Measurements from ENCODE around the gene FKBP8.
A peak's percentile ranks its signal among the peaks of the same experiment; 100 is the strongest.

Gene FKBP8

DNA sequence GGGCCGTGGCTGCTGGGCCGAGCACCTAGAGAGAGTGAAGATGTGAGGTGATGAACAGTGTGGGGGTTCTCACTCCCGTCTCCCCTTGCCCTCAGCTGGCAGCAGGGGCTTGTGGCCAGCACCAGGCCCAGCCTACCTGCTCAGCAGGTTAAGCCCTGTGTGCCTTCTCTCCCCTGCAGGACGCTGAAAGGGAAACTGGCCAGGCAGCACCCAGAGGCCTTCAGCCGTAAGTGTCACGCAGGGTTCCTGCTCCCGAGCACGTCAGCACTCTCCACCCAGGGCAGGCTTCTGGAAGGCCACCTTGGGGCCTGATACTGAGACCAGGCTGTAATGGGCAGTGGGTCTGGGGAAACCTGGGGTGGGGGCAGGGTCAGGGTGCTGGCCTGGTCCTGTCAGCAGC lies 23.6 kb upstream of the FKBP8 start:
- TF ChIP-seq, protein P1, sequence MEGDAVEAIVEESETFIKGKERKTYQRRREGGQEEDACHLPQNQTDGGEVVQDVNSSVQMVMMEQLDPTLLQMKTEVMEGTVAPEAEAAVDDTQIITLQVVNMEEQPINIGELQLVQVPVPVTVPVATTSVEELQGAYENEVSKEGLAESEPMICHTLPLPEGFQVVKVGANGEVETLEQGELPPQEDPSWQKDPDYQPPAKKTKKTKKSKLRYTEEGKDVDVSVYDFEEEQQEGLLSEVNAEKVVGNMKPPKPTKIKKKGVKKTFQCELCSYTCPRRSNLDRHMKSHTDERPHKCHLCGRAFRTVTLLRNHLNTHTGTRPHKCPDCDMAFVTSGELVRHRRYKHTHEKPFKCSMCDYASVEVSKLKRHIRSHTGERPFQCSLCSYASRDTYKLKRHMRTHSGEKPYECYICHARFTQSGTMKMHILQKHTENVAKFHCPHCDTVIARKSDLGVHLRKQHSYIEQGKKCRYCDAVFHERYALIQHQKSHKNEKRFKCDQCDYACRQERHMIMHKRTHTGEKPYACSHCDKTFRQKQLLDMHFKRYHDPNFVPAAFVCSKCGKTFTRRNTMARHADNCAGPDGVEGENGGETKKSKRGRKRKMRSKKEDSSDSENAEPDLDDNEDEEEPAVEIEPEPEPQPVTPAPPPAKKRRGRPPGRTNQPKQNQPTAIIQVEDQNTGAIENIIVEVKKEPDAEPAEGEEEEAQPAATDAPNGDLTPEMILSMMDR (IDR thresholded peaks at IDR 0.05), result no peak
- no peaks in the 10 kb centered on the region for H3K9me3 ChIP-seq
- H3K27ac ChIP-seq, result no peak overlapping the region
- H3K36me3 ChIP-seq, result peaks cover 77% of the 10 kb centered on the region
- H3K27me3 ChIP-seq, result no peaks in the 10 kb centered on the region
- no peak overlapping the region for H3K4me3 ChIP-seq (ENCODE audit: low read depth in 1 of 2, low read length in 1 of 2)
- peaks cover 8 to 11% of the 10 kb centered on the region in 2 experiments for H3K4me1 ChIP-seq (ENCODE audit: control insufficient read depth in 1 of 2, insufficient read depth in 1 of 2, low read depth in 1 of 2, low read length in 1 of 2)

DNA sequence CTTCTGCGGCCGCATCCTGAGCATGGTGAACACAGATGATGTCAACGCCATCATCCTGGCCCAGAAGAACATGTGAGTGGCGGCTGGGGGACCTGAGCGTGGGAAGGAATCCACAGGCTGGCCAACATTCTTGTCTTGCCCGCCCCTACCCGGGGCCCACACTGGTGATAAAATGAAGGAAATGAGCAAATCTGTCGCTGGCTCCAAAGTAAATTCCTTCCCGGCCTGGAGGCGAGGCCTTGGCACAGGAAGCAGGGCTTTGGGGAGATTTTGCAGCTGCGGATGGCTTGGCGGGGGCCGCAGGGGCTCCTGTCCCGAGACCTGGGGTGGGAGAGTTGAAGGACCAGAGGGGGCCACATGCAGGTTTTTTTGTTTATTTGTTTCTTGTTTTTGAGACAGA lies 18.7 kb upstream of the FKBP8 start:
- TF ChIP-seq, protein P1 (IDR thresholded peaks at IDR 0.05), result no peak
- no peak overlapping the region for H3K27ac ChIP-seq
- no peak overlapping the region for H3K4me3 ChIP-seq (ENCODE audit: low read depth in 1 of 2, low read length in 1 of 2)
- H3K4me1 ChIP-seq (ENCODE audit: control insufficient read depth in 1 of 2, insufficient read depth in 1 of 2, low read depth in 1 of 2, low read length in 1 of 2), result peaks cover 10 to 22% of the 10 kb centered on the region in 2 experiments
- H3K27me3 ChIP-seq, result no peaks in the 10 kb centered on the region
- H3K36me3 ChIP-seq, result peaks cover 53% of the 10 kb centered on the region
- no peaks in the 10 kb centered on the region for H3K9me3 ChIP-seq

DNA sequence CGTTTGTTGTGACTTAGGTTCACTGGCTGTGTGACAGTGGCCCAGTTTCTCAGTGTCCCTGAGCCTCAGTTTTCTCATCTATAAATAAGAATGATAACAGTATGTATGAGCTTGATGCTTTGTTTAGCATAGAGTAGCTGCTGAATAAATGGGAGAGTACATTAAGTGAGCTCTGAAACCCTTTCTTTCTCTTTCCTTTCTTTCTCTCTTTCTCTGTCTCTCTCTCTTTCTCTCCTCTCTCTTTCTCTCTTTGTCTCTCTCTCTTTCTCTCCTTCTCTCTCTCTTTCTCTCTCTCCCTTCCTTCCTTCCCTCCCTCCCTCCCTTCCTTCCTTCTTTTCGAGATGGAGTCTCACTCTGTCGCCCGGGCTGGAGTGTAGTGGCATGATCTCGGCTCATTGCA lies 16.3 kb upstream of the FKBP8 start:
- Histone ChIP-seq H3K27me3 (no peaks in the 10 kb centered on the region), H3K4me1 (ENCODE audit: control insufficient read depth in 1 of 2, insufficient read depth in 1 of 2, low read depth in 1 of 2, low read length in 1 of 2) (peaks cover 10 to 22% of the 10 kb centered on the region in 2 experiments), H3K4me3 (ENCODE audit: low read depth in 1 of 2, low read length in 1 of 2) (no peak overlapping the region), H3K9me3 (no peaks in the 10 kb centered on the region), H3K36me3 (peaks cover 29% of the 10 kb centered on the region), H3K27ac (peak overlapping the region; percentile 12)
- TF ChIP-seq, protein P1 (IDR thresholded peaks at IDR 0.05), result no peak

DNA sequence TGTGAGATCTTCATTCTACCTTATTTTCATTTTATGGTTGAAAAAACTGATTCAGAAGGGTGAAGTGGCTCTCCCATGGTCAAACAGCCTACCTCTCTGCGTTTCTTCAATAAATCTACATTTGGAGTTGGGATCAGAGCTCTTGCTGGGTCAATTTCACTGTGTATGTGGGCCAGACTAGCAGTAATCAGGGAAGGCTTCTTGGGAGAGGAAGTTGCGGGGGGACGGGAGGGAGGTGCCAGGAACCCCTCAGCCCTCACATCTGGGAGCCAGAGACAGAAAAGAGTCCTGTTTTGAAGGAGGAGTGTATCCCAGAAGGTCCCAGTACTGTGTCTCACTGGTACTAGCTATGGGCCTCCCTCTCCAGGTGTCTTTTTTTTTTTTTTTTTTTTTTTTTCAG lies 15.2 kb upstream of the FKBP8 start:
- Histone ChIP-seq H3K4me3 (ENCODE audit: low read depth in 1 of 2, low read length in 1 of 2) (peak overlapping the region; percentile 93 to 96), H3K9me3 (no peaks in the 10 kb centered on the region), H3K27me3 (no peaks in the 10 kb centered on the region), H3K4me1 (ENCODE audit: control insufficient read depth in 1 of 2, insufficient read depth in 1 of 2, low read depth in 1 of 2, low read length in 1 of 2) (peaks cover 10 to 22% of the 10 kb centered on the region in 2 experiments), H3K36me3 (peaks cover 18% of the 10 kb centered on the region), H3K27ac (peak overlapping the region; percentile 89)
- TF ChIP-seq, protein P1 (IDR thresholded peaks at IDR 0.05), result no peak

DNA sequence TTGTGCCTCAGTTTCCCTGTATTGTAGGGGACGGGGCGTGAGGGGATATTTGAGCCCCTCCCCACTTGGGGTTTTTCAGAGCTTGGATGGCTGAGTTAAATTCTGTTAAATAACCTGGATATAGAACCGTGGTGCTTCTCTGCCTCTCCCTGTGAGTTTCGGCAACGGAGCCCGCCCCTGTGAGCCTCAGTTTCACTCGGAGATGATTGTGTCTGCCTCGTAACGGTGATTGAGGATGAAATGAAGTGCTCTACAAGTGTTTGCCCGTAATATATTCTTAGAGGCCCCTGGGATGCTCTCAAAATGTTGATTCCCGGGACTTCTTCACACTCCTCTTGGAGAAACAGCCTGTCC lies 14.8 kb upstream of the FKBP8 start:
- Histone ChIP-seq H3K27ac (peak overlapping the region; percentile 89), H3K4me3 (ENCODE audit: low read depth in 1 of 2, low read length in 1 of 2) (peak overlapping the region; percentile 93 to 96), H3K4me1 (ENCODE audit: control insufficient read depth in 1 of 2, insufficient read depth in 1 of 2, low read depth in 1 of 2, low read length in 1 of 2) (peaks cover 10 to 22% of the 10 kb centered on the region in 2 experiments), H3K36me3 (peaks cover 14% of the 10 kb centered on the region), H3K27me3 (no peaks in the 10 kb centered on the region), H3K9me3 (no peaks in the 10 kb centered on the region)
- TF ChIP-seq, protein P1 (IDR thresholded peaks at IDR 0.05), result no peak
